ENCODE results near the gene CAV3. TPM values are rescaled to one million over a fixed set of nuclear protein-coding genes. Genes with fewer than 3 reads are reported as not detected.

CAV3 gene
- total RNA-seq, 1 experiment from 2014 or later, result not detected

DNA sequence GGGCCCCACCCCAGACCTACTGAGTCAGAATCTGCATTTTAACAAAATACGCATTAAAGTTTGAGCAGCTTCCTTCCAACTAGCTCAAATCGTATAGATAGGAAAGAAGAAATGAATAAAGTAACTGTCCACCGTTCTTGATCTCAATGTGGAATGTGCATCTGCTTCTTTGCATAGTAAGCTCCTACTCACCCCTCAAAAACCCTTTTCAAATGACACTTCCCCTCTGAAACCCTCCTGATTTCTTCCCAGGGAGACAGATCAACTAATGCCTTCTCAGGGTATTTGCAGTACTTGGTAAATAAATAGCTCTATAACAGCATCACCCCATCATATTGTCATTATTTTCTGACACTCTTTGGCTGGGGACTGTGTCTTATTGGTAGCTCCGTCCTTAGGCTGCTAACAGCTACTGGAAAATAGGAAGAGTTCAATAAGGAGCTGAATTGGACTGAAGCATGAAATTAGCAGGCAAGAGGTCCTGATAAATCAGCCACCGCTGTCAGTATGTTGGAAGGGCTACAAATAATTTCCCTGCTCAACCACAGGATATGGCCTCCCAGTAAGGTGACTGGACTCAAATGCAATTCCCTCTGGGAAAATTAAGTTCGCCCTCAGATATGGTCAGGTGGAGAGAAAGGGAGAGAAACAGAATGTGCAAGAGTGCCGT lies 25.6 kb downstream of the CAV3 start:
- H3K4me3 ChIP-seq (replicated peaks in 1 of 2; ENCODE audit: low read depth in 1 of 2, low read length in 2 of 2), result no peak overlapping the region
- no peaks in the 10 kb centered on the region for H3K27me3 ChIP-seq (ENCODE audit: insufficient read depth, low read length)
- no peaks in the 10 kb centered on the region for H4K20me1 ChIP-seq (ENCODE audit: insufficient read depth)
- DNase-seq (ENCODE audit: low read depth, low spot score), result no peak
- no peak for ATAC-seq
- no peaks in the 10 kb centered on the region for H3K36me3 ChIP-seq (ENCODE audit: control insufficient read depth in 1 of 2, insufficient read depth in 2 of 2, low read length in 2 of 2)
- H3K9ac ChIP-seq (ENCODE audit: low read length), result no peak overlapping the region
- TF ChIP-seq CBX3 (IDR thresholded peaks at IDR 0.05; ENCODE audit: low read depth) (no peak), JUND (IDR thresholded peaks at IDR 0.05) (no peak), SP1 (IDR thresholded peaks at IDR 0.05; ENCODE audit: low read depth) (no peak)
- TF ChIP-seq, protein P1, sequence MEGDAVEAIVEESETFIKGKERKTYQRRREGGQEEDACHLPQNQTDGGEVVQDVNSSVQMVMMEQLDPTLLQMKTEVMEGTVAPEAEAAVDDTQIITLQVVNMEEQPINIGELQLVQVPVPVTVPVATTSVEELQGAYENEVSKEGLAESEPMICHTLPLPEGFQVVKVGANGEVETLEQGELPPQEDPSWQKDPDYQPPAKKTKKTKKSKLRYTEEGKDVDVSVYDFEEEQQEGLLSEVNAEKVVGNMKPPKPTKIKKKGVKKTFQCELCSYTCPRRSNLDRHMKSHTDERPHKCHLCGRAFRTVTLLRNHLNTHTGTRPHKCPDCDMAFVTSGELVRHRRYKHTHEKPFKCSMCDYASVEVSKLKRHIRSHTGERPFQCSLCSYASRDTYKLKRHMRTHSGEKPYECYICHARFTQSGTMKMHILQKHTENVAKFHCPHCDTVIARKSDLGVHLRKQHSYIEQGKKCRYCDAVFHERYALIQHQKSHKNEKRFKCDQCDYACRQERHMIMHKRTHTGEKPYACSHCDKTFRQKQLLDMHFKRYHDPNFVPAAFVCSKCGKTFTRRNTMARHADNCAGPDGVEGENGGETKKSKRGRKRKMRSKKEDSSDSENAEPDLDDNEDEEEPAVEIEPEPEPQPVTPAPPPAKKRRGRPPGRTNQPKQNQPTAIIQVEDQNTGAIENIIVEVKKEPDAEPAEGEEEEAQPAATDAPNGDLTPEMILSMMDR (IDR thresholded peaks at IDR 0.05 in 2 of 3, conservative IDR thresholded peaks at IDR 0.05 in 1 of 3; ENCODE audit: borderline replicate concordance in 1 of 3, insufficient read depth in 1 of 3, low read depth in 2 of 3, low read length in 2 of 3), result no peak
- ChIA-PET POLR2A (no interaction called here), CTCF (interaction anchor here (1.6 kb wide), 1 partner anchor 10 kb away, joined by 8 read pairs; the partner anchor contains the start of gene OXTR), RAD21 (ENCODE audit: low non-redundant PET in 1 of 2, low total read pairs in 2 of 2, uncharacterized antibody in 2 of 2, unreplicated experiment in 2 of 2) (no interaction called here)
- no peak overlapping the region for H3K4me2 ChIP-seq (ENCODE audit: low read length)
- no TSS peak for BruUV-seq (replicated peaks)
- H3K79me2 ChIP-seq (ENCODE audit: insufficient read depth, low read length), result no peaks in the 10 kb centered on the region
- H2AFZ ChIP-seq (ENCODE audit: low read depth, low read length, poor library complexity, severe bottlenecking), result no peak overlapping the region
- intact Hi-C loops (cut with micrococcal nuclease), result no loop called here
- H3K4me1 ChIP-seq (ENCODE audit: control insufficient read depth in 1 of 2, insufficient read depth in 2 of 2, low read length in 2 of 2), result peaks cover 0 to 9% of the 10 kb centered on the region in 2 experiments; a peak in 1 of 4 replicates
- H3K27ac ChIP-seq (ENCODE audit: low read depth, low read length), result no peak overlapping the region
- H3K9me3 ChIP-seq (ENCODE audit: control insufficient read depth in 1 of 2, insufficient read depth in 1 of 2, low read depth in 1 of 2, low read length in 2 of 2), result no peaks in the 10 kb centered on the region
- H3K9me2 ChIP-seq (ENCODE audit: insufficient read depth), result no peaks in the 10 kb centered on the region

DNA sequence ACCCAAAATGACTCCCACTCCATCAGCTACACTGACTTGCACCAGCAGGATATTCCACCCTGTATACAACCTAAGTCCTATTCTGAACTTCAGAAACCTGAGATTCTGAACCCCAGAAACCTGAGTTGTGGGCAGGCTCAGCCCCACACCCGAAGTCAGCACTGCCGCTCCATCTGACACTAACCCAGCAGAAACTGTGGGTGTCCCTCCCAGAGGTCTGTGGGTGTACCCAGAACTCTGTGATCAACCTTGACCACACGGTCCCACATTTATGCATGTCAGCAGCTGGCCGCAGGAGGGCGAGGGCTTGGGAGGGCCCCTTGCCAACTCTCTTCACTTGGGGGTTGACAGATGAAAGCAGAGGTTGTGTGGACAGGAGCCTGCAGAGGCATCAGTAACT lies 26.5 kb downstream of the CAV3 start:
- intact Hi-C loops (cut with micrococcal nuclease), result loop anchor here (10.0 kb wide), 1 partner anchor 95 kb away; no protein-coding TSS in a partner anchor
- Histone ChIP-seq H3K4me2 (ENCODE audit: low read length) (no peak overlapping the region), H3K9ac (ENCODE audit: low read length) (no peak overlapping the region), H3K79me2 (ENCODE audit: insufficient read depth, low read length) (no peaks in the 10 kb centered on the region), H3K4me1 (ENCODE audit: control insufficient read depth in 1 of 2, insufficient read depth in 2 of 2, low read length in 2 of 2) (peaks cover 0 to 9% of the 10 kb centered on the region in 2 experiments; a peak in 1 of 4 replicates), H3K9me3 (ENCODE audit: control insufficient read depth in 1 of 2, insufficient read depth in 1 of 2, low read depth in 1 of 2, low read length in 2 of 2) (no peaks in the 10 kb centered on the region), H3K4me3 (replicated peaks in 1 of 2; ENCODE audit: low read depth in 1 of 2, low read length in 2 of 2) (no peak overlapping the region), H3K36me3 (ENCODE audit: control insufficient read depth in 1 of 2, insufficient read depth in 2 of 2, low read length in 2 of 2) (no peaks in the 10 kb centered on the region), H3K9me2 (ENCODE audit: insufficient read depth) (no peaks in the 10 kb centered on the region), H3K27me3 (ENCODE audit: insufficient read depth, low read length) (no peaks in the 10 kb centered on the region), H3K27ac (ENCODE audit: low read depth, low read length) (no peak overlapping the region), H2AFZ (ENCODE audit: low read depth, low read length, poor library complexity, severe bottlenecking) (no peak overlapping the region), H4K20me1 (ENCODE audit: insufficient read depth) (no peaks in the 10 kb centered on the region)
- no TSS peak for BruUV-seq (replicated peaks)
- ChIA-PET POLR2A (no interaction called here), RAD21 (ENCODE audit: low non-redundant PET in 1 of 2, low total read pairs in 2 of 2, uncharacterized antibody in 2 of 2, unreplicated experiment in 2 of 2) (no interaction called here), CTCF (interaction anchor here (1.6 kb wide), 1 partner anchor 9 kb away, joined by 8 read pairs; the partner anchor contains the start of gene OXTR)
- no peak for DNase-seq (ENCODE audit: low read depth, low spot score)
- ATAC-seq, result no peak
- TF ChIP-seq YY1 (IDR thresholded peaks at IDR 0.05; ENCODE audit: extremely low read depth, insufficient replicate concordance, low read depth, low read length) (no peak), POLR2AphosphoS5 (IDR thresholded peaks at IDR 0.05; ENCODE audit: low read depth, low read length) (no peak), ZNF274 (IDR thresholded peaks at IDR 0.05; ENCODE audit: low read depth, low read length) (no peak), JUND (IDR thresholded peaks at IDR 0.05) (no peak), ZFX (IDR thresholded peaks at IDR 0.05) (no peak), RAD21 (IDR thresholded peaks at IDR 0.05; ENCODE audit: low read depth) (no peak)
- TF ChIP-seq, protein P2, sequence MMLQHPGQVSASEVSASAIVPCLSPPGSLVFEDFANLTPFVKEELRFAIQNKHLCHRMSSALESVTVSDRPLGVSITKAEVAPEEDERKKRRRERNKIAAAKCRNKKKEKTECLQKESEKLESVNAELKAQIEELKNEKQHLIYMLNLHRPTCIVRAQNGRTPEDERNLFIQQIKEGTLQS (IDR thresholded peaks at IDR 0.05), result no peak
- TF ChIP-seq, protein P3, sequence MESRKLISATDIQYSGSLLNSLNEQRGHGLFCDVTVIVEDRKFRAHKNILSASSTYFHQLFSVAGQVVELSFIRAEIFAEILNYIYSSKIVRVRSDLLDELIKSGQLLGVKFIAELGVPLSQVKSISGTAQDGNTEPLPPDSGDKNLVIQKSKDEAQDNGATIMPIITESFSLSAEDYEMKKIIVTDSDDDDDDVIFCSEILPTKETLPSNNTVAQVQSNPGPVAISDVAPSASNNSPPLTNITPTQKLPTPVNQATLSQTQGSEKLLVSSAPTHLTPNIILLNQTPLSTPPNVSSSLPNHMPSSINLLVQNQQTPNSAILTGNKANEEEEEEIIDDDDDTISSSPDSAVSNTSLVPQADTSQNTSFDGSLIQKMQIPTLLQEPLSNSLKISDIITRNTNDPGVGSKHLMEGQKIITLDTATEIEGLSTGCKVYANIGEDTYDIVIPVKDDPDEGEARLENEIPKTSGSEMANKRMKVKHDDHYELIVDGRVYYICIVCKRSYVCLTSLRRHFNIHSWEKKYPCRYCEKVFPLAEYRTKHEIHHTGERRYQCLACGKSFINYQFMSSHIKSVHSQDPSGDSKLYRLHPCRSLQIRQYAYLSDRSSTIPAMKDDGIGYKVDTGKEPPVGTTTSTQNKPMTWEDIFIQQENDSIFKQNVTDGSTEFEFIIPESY (IDR thresholded peaks at IDR 0.05; ENCODE audit: extremely low read depth, insufficient replicate concordance, low read length), result no peak
